NCI-H446 (cell line): ENCODE data around the gene TP53TG5.

Experiments used
- DNase-seq, 2 experiments: peaks; one replicate each; lab custom pipeline; 2025; lab: John Stamatoyannopoulos, UW

The TP53TG5 gene

GRCh38 chr20:45378191-45378590 lies at the start of gene TP53TG5:
TSS of gene TP53TG5 (minus strand) at chr20:45378325. CDS start at chr20:45378236, 89 bp downstream.
- DNase-seq: no peak

GRCh38 chr20:45427236-45428149 lies 49.4 kb upstream of the TP53TG5 start:
- DNase-seq: no peak

GRCh38 chr20:45426320-45427016 lies 48.3 kb upstream of the TP53TG5 start:
- DNase-seq: no peak

GRCh38 chr20:45425561-45425960 lies 47.4 kb upstream of the TP53TG5 start:
- no peak for DNase-seq

- DNase-seq: no peak
Measured at GRCh38 chr20:45423700-45424099, 45.6 kb upstream of the TP53TG5 start.

- DNase-seq: no peak
Measured at GRCh38 chr20:45420125-45420524, 42.0 kb upstream of the TP53TG5 start.

GRCh38 chr20:45419188-45420091 lies 41.3 kb upstream of the TP53TG5 start:
- no peak for DNase-seq

- DNase-seq: no peak
Measured at GRCh38 chr20:45416917-45417316, 38.8 kb upstream of the TP53TG5 start.

GRCh38 chr20:45415822-45416637 lies 37.9 kb upstream of the TP53TG5 start, which contains the start of gene PIGT:
TSS of gene PIGT (plus strand) at chr20:45416141. CDS start at chr20:45416157, 16 bp downstream.
- DNase-seq: peak; percentile 50 to 88

- DNase-seq: no peak
Measured at GRCh38 chr20:45413479-45413878, 35.4 kb upstream of the TP53TG5 start.

GRCh38 chr20:45412653-45413052 lies 34.5 kb upstream of the TP53TG5 start:
- DNase-seq: no peak

- DNase-seq: no peak
Measured at GRCh38 chr20:45410887-45411286, 32.8 kb upstream of the TP53TG5 start.

GRCh38 chr20:45409521-45410272 lies 31.6 kb upstream of the TP53TG5 start:
- DNase-seq: no peak

- DNase-seq: no peak
Measured at GRCh38 chr20:45408646-45409213, 30.6 kb upstream of the TP53TG5 start.

- DNase-seq: no peak
Measured at GRCh38 chr20:45407783-45408645, 29.9 kb upstream of the TP53TG5 start, which contains the start of gene DBNDD2. TSS of gene DBNDD2 (plus strand) at chr20:45408289. CDS start at chr20:45408468, 179 bp downstream.

- DNase-seq: no peak
Measured at GRCh38 chr20:45407067-45407745, 29.1 kb upstream of the TP53TG5 start.

GRCh38 chr20:45406260-45407066 lies 28.3 kb upstream of the TP53TG5 start:
- DNase-seq: peak in 1 of 2 experiments; percentile 68
